Measurements from ENCODE around the gene CCIN. TPM values are rescaled to one million over a fixed set of nuclear protein-coding genes. Genes with fewer than 3 reads are reported as not detected.

The CCIN gene
- total RNA-seq, 1 donor from 2014 or later = not detected

GRCh38 chr9:36146651-36147050 is 22.5 kb upstream of the CCIN start:
- no peaks in the 10 kb centered on the region for H3K9me3 ChIP-seq
- H3K4me3 ChIP-seq = no peak overlapping the region
- no peak for DNase-seq (ENCODE audit: extremely low spot score in 2 of 2)
- H3K36me3 ChIP-seq = no peaks in the 10 kb centered on the region
- H3K4me1 ChIP-seq = peaks cover 59% of the 10 kb centered on the region
- intact Hi-C loops (cut with DNase I) = no loop called here
- H3K27me3 ChIP-seq = no peaks in the 10 kb centered on the region
- TF ChIP-seq POLR2AphosphoS5 (IDR thresholded peaks at IDR 0.05; ENCODE audit: insufficient read depth in 1 of 2, low read depth in 1 of 2) (no peak), POLR2A (IDR thresholded peaks at IDR 0.05) (no peak), CTCF (IDR thresholded peaks at IDR 0.05) (no peak)
- H3K27ac ChIP-seq = peak overlapping the region; percentile 83

GRCh38 chr9:36147441-36148175 is 21.6 kb upstream of the CCIN start:
- intact Hi-C loops (cut with DNase I) = no loop called here
- no peak for TF ChIP-seq POLR2AphosphoS5 (IDR thresholded peaks at IDR 0.05; ENCODE audit: insufficient read depth in 1 of 2, low read depth in 1 of 2)
- TF ChIP-seq POLR2A (IDR thresholded peaks at IDR 0.05) = no peak
- no peak for TF ChIP-seq CTCF (IDR thresholded peaks at IDR 0.05)
- H3K27ac ChIP-seq = peak overlapping the region; percentile 83
- no peaks in the 10 kb centered on the region for H3K9me3 ChIP-seq
- H3K27me3 ChIP-seq = no peaks in the 10 kb centered on the region
- no peaks in the 10 kb centered on the region for H3K36me3 ChIP-seq
- H3K4me3 ChIP-seq = no peak overlapping the region
- no peak for DNase-seq (ENCODE audit: extremely low spot score in 2 of 2)
- H3K4me1 ChIP-seq = peaks cover 49% of the 10 kb centered on the region

GRCh38 chr9:36148311-36149051 is 20.7 kb upstream of the CCIN start:
- Histone ChIP-seq H3K27me3 (no peaks in the 10 kb centered on the region), H3K4me1 (peaks cover 40% of the 10 kb centered on the region), H3K36me3 (no peaks in the 10 kb centered on the region), H3K4me3 (no peak overlapping the region), H3K27ac (peak overlapping the region; percentile 83), H3K9me3 (no peaks in the 10 kb centered on the region)
- intact Hi-C loops (cut with DNase I) = no loop called here
- peak in 1 of 2 donors; percentile 98 for DNase-seq (ENCODE audit: extremely low spot score in 2 of 2)
- peak; percentile 85 to 87 for TF ChIP-seq POLR2AphosphoS5 (IDR thresholded peaks at IDR 0.05; ENCODE audit: insufficient read depth in 1 of 2, low read depth in 1 of 2)
- no peak for TF ChIP-seq POLR2A (IDR thresholded peaks at IDR 0.05)

GRCh38 chr9:36149197-36149596 is 20.0 kb upstream of the CCIN start:
- H3K9me3 ChIP-seq = no peaks in the 10 kb centered on the region
- no peak overlapping the region for H3K4me3 ChIP-seq
- no peak for DNase-seq (ENCODE audit: extremely low spot score in 2 of 2)
- no peaks in the 10 kb centered on the region for H3K36me3 ChIP-seq
- no peaks in the 10 kb centered on the region for H3K27me3 ChIP-seq
- peaks cover 36% of the 10 kb centered on the region for H3K4me1 ChIP-seq
- TF ChIP-seq POLR2A (IDR thresholded peaks at IDR 0.05) (no peak), POLR2AphosphoS5 (IDR thresholded peaks at IDR 0.05; ENCODE audit: insufficient read depth in 1 of 2, low read depth in 1 of 2) (no peak), CTCF (IDR thresholded peaks at IDR 0.05) (no peak)
- peak overlapping the region; percentile 83 for H3K27ac ChIP-seq
- intact Hi-C loops (cut with DNase I) = no loop called here

GRCh38 chr9:36150574-36151315 is 18.4 kb upstream of the CCIN start:
- Histone ChIP-seq H3K4me1 (peaks cover 35% of the 10 kb centered on the region), H3K27ac (peak overlapping the region; percentile 83), H3K4me3 (no peak overlapping the region), H3K9me3 (no peaks in the 10 kb centered on the region), H3K27me3 (no peaks in the 10 kb centered on the region), H3K36me3 (no peaks in the 10 kb centered on the region)
- DNase-seq (ENCODE audit: extremely low spot score in 2 of 2) = no peak
- intact Hi-C loops (cut with DNase I) = no loop called here
- TF ChIP-seq CTCF (IDR thresholded peaks at IDR 0.05) (no peak), POLR2A (IDR thresholded peaks at IDR 0.05) (no peak), POLR2AphosphoS5 (IDR thresholded peaks at IDR 0.05; ENCODE audit: insufficient read depth in 1 of 2, low read depth in 1 of 2) (no peak)

Data from vagina (tissue), 2 donors.